H1 (cell line): Measurements from ENCODE around the gene AQP7. TPM values are rescaled to one million over a fixed set of nuclear protein-coding genes. Genes with fewer than 3 reads are reported as not detected.

Source experiments
- CTCF ChIA-PET: fragments of 300-600 bp; sonication (Branson Sonifier 250); formaldehyde crosslinking; loops from one replicate; lab custom pipeline; 2021; ENCODE audit not compliant: partially characterized antibody; lab: Charles Lee
- POLR2A ChIA-PET: fragments of 300-600 bp; sonication (Branson Sonifier 250); formaldehyde crosslinking; loops from one replicate; lab custom pipeline; 2021; ENCODE audit warnings: inconsistent platforms; ENCODE audit not compliant: partially characterized antibody; lab: Charles Lee
- DNase-seq, 2 experiments: peaks; one replicate each; pipeline versions ENCODE4 v3.0.0 to v3.0.0-alpha.2; 2010 to 2022; ENCODE audit warnings: low spot score in 2 of 2, low read depth in 1 of 2, mixed read lengths in 1 of 2
- FAIRE-seq: peaks from 2 replicates; lab custom pipeline; 2011; peaks lifted over from hg19 to GRCh38; lab: Jason Lieb, UNC
- H2AFZ ChIP-seq: 2 replicates; pipeline ENCODE4 v1.8.1; 2012; ENCODE audit warnings: low read length, inconsistent platforms
- H2AK5ac ChIP-seq: 2 replicates; pipeline ENCODE4 v1.6.1; 2013; ENCODE audit warnings: low read depth, low read length
- H2BK120ac ChIP-seq: replicated peaks from 2 replicates; pipeline ENCODE3; 2013; ENCODE audit warnings: low read depth, low read length, inconsistent platforms
- H2BK12ac ChIP-seq: 2 replicates; pipeline ENCODE4 v1.6.1; 2013; ENCODE audit warnings: low read depth, low read length
- H2BK15ac ChIP-seq: 2 replicates; pipeline ENCODE4 v1.6.1; 2013; ENCODE audit warnings: low read length
- H2BK20ac ChIP-seq: 2 replicates; pipeline ENCODE4 v1.6.1; 2013; ENCODE audit warnings: low read length
- H2BK5ac ChIP-seq: 2 replicates; pipeline ENCODE4 v1.6.1; 2013; ENCODE audit warnings: low read depth, low read length
- H3K14ac ChIP-seq: 2 replicates; pipeline ENCODE4 v1.6.1; 2013; ENCODE audit warnings: inconsistent platforms; ENCODE audit not compliant: insufficient read length
- H3K18ac ChIP-seq: 2 replicates; pipeline ENCODE4 v1.6.1; 2013; ENCODE audit warnings: low read length; ENCODE audit errors: extremely low read depth
- H3K23ac ChIP-seq: 2 replicates; pipeline ENCODE4 v1.6.1; 2013; ENCODE audit warnings: inconsistent platforms; ENCODE audit not compliant: insufficient read length
- H3K23me2 ChIP-seq: 2 replicates; pipeline ENCODE4 v1.6.1; 2013; ENCODE audit warnings: low read depth, low read length
- H3K27ac ChIP-seq: 2 replicates; pipeline ENCODE4 v1.6.1; 2011; ENCODE audit warnings: low read depth, low read length, inconsistent platforms
- H3K27me3 ChIP-seq, 4 experiments: replicated peaks in 1 of 4; 1 replicate in 1 of 4; 2 replicates in 3 of 4; pipeline versions ENCODE4 v1.6.1 to v1.8.1; 2011 to 2013; ENCODE audit warnings: low read length in 3 of 4, mild to moderate bottlenecking in 3 of 4, inconsistent platforms in 2 of 4, mixed read lengths in 2 of 4, moderate library complexity in 1 of 4; ENCODE audit not compliant: control insufficient read depth in 3 of 4, insufficient read depth in 3 of 4; ENCODE audit errors: extremely low read depth in 1 of 4
- H3K36me3 ChIP-seq, 4 experiments: 2 replicates each; pipeline versions ENCODE4 v1.6.1 to v1.8.1; 2011 to 2013; ENCODE audit warnings: mild to moderate bottlenecking in 4 of 4, low read length in 3 of 4, moderate library complexity in 2 of 4, control low read depth in 1 of 4, inconsistent platforms in 1 of 4; ENCODE audit not compliant: insufficient read depth in 4 of 4, control insufficient read depth in 2 of 4
- H3K4ac ChIP-seq: replicated peaks from 2 replicates; pipeline ENCODE3; 2013; ENCODE audit warnings: low read length, low read depth, mixed read lengths, inconsistent platforms; ENCODE audit not compliant: insufficient read length
- H3K4me1 ChIP-seq, 4 experiments: replicated peaks in 1 of 4; 1 replicate in 1 of 4; 2 replicates in 3 of 4; pipeline versions ENCODE4 v1.6.1 to v1.8.1; 2011 to 2013; ENCODE audit warnings: low read length in 3 of 4, inconsistent platforms in 2 of 4, mixed read lengths in 1 of 4; ENCODE audit not compliant: insufficient read depth in 4 of 4, control insufficient read depth in 3 of 4
- H3K4me2 ChIP-seq, 2 experiments: 2 replicates each; pipeline versions ENCODE4 v1.6.1 to v1.8.1; 2011 to 2013; ENCODE audit warnings: low read depth in 2 of 2, low read length in 2 of 2, control low read depth in 1 of 2, inconsistent platforms in 1 of 2, mild to moderate bottlenecking in 1 of 2; ENCODE audit not compliant: insufficient read depth in 1 of 2
- H3K4me3 ChIP-seq, 4 experiments: fragments of 200-600, 300-600 bp in 1 of 4; sonication (generic), shearing (Covaris generic), sonication (Bioruptor Twin) in 1 of 4; 2 replicates each; pipeline versions ENCODE4 v1.5.1 to v1.8.1; 2011 to 2016; ENCODE audit warnings: low read length in 4 of 4, low read depth in 3 of 4, control low read depth in 2 of 4, inconsistent platforms in 2 of 4, mild to moderate bottlenecking in 2 of 4, mixed read lengths in 1 of 4, moderate library complexity in 1 of 4; ENCODE audit not compliant: insufficient read depth in 2 of 4; ENCODE audit errors: extremely low read depth in 1 of 4
- H3K56ac ChIP-seq: replicated peaks from 2 replicates; pipeline ENCODE3; 2013; ENCODE audit warnings: low read depth, mild to moderate bottlenecking, mixed read lengths, low read length, inconsistent platforms; ENCODE audit not compliant: insufficient read length
- H3K79me1 ChIP-seq: 2 replicates; pipeline ENCODE4 v1.6.1; 2013; ENCODE audit warnings: low read depth, low read length, control low read depth
- H3K79me2 ChIP-seq, 2 experiments: 2 replicates each; pipeline versions ENCODE4 v1.6.1 to v1.8.1; 2012 to 2013; ENCODE audit warnings: low read length in 2 of 2, mild to moderate bottlenecking in 2 of 2, inconsistent platforms in 1 of 2; ENCODE audit not compliant: insufficient read depth in 2 of 2, control insufficient read depth in 1 of 2
- H3K9ac ChIP-seq, 4 experiments: replicated peaks in 1 of 4; 1 replicate in 1 of 4; 2 replicates in 3 of 4; pipeline versions ENCODE4 v1.6.1 to v1.8.1; 2011 to 2013; ENCODE audit warnings: low read depth in 3 of 4, low read length in 3 of 4, control low read depth in 2 of 4, mild to moderate bottlenecking in 2 of 4, moderate library complexity in 2 of 4, inconsistent platforms in 1 of 4; ENCODE audit errors: extremely low read depth in 1 of 4
- H3K9me3 ChIP-seq, 2 experiments: 2 replicates each; pipeline versions ENCODE4 v1.6.1 to v1.8.1; 2012 to 2013; ENCODE audit warnings: mild to moderate bottlenecking in 2 of 2, moderate library complexity in 2 of 2, control low read depth in 1 of 2, inconsistent platforms in 1 of 2, low read depth in 1 of 2, low read length in 1 of 2, mixed read lengths in 1 of 2; ENCODE audit not compliant: insufficient read depth in 2 of 2
- H4K20me1 ChIP-seq, 2 experiments: replicated peaks in 1 of 2; 2 replicates each; pipeline versions ENCODE3 to v1.8.1; 2011 to 2013; ENCODE audit warnings: inconsistent platforms in 2 of 2, low read length in 2 of 2, mild to moderate bottlenecking in 1 of 2; ENCODE audit not compliant: insufficient read depth in 2 of 2, control insufficient read depth in 1 of 2
- H4K5ac ChIP-seq: 2 replicates; pipeline ENCODE4 v1.6.1; 2013; ENCODE audit warnings: low read length, low read depth, mixed read lengths, inconsistent platforms; ENCODE audit not compliant: insufficient read length
- H4K8ac ChIP-seq: 2 replicates; pipeline ENCODE4 v1.8.0; 2013; ENCODE audit warnings: mild to moderate bottlenecking, moderate library complexity, low read length, inconsistent platforms; ENCODE audit not compliant: insufficient read depth; ENCODE audit errors: extremely low read depth
- H4K91ac ChIP-seq: replicated peaks from 2 replicates; pipeline ENCODE3; 2013; ENCODE audit warnings: low read length, mixed read lengths, inconsistent platforms; ENCODE audit not compliant: insufficient read length
- CTBP2 ChIP-seq: IDR thresholded peaks from 2 replicates; pipeline ENCODE4 v1.7.0; 2011; ENCODE audit warnings: borderline replicate concordance, mild to moderate bottlenecking, moderate library complexity, mixed read lengths, low read length; ENCODE audit not compliant: insufficient read depth, insufficient read length
- TAF7 ChIP-seq: optimal IDR thresholded peaks from 2 replicates; pipeline ENCODE3; 2011; ENCODE audit warnings: low read depth, mild to moderate bottlenecking, inconsistent platforms, low read length, moderate library complexity, borderline replicate concordance
- YY1 ChIP-seq: IDR thresholded peaks from 2 replicates; pipeline ENCODE4 v1.6.1; 2011; ENCODE audit warnings: low read depth, mild to moderate bottlenecking, low read length
- WGBS, 2 experiments: shearing (Covaris generic) in 1 of 2; methylation state at CpG; one replicate each; pipeline versions ENCODE4 v1.1.6 to v1.1.7; 2013 to 2015; ENCODE audit warnings: low lambda C conversion rate in 2 of 2, mixed read lengths in 2 of 2, inconsistent platforms in 1 of 2, low coverage in 1 of 2, missing lambda C conversion rate in 1 of 2; ENCODE audit not compliant: insufficient replicate concordance in 2 of 2, insufficient coverage in 1 of 2, insufficient read length in 1 of 2; ENCODE audit errors: extremely low coverage in 1 of 2, missing lambda C conversion rate in 1 of 2; 5-methylcytosine and 5-hydroxymethylcytosine counted together
- polyA plus RNA-seq, 7 experiments: library from polyadenylated mRNA; depleted of rRNA in 3 of 7; stranded (reverse) in 5 of 7; unstranded in 2 of 7; fragments of >200 nt in 5 of 7; fragments of 200-250 nt in 2 of 7; gene quantifications; 1 replicate in 5 of 7; 2 replicates in 1 of 7; 4 replicates in 1 of 7; pipeline versions ENCODE4 v1.2.1 to v1.2.3, GENCODE V29; 2011 to 2013; ENCODE audit warnings: missing spikeins in 2 of 7, mixed read lengths in 2 of 7
- total RNA-seq: library from RNA; stranded (reverse); fragmentation: NEBNext Ultra II Directional; extraction: Animal tissue kit (Norgen Biotek cat#: 25700); gene quantifications from 2 replicates; pipeline ENCODE4 v1.2.1, GENCODE V29; 2021

The AQP7 gene
- total and polyA plus RNA-seq, 2 of the 8 experiments (the other 6 are each of a cell fraction or from before 2014, with no cell fraction given), result not detected

- Histone ChIP-seq H3K4ac (no peak overlapping the region), H2BK12ac (peak overlapping the region; percentile 97; the same call in 1 of the 2 replicates), H2AK5ac (no peak overlapping the region), H3K27me3 (no peaks in the 10 kb centered on the region), H4K8ac (no peak overlapping the region), H2BK5ac (peak overlapping the region; percentile 27; the same call in 1 of the 2 replicates), H2AFZ (peak overlapping the region; percentile 13), H4K20me1 (no peaks in the 10 kb centered on the region), H3K14ac (no peak overlapping the region), H3K4me3 (peak overlapping the region in 2 of 4 experiments; percentile 7 to 38; a peak in 1 of 8 replicates), H3K4me1 (peaks cover 2 to 6% (median 5%) of the 10 kb centered on the region in 4 experiments; a peak in 5 of 7 replicates), H3K9me3 (no peaks in the 10 kb centered on the region; a peak in 1 of 4 replicates), H3K79me2 (no peaks in the 10 kb centered on the region), H3K23ac (no peak overlapping the region), H3K9ac (no peak overlapping the region), H3K4me2 (peak overlapping the region; percentile 10 to 55), H2BK120ac (peak overlapping the region; percentile 4), H2BK15ac (peak overlapping the region; percentile 34; the same call in 1 of the 2 replicates), H2BK20ac (peak overlapping the region; percentile 73; the same call in 1 of the 2 replicates), H4K91ac (peak overlapping the region; percentile 14), H3K23me2 (no peaks in the 10 kb centered on the region), H3K18ac (no peak overlapping the region), H3K27ac (peak overlapping the region; percentile 65), H3K56ac (no peak overlapping the region), H4K5ac (peak overlapping the region; percentile 50), H3K36me3 (no peaks in the 10 kb centered on the region), H3K79me1 (no peaks in the 10 kb centered on the region)
- DNase-seq, result peak; percentile 70 to 85
- FAIRE-seq, result peak; percentile 74
- ChIA-PET POLR2A (interaction anchor here (1.0 to 2.8 kb wide), 5 partner anchors 11 to 356 kb away, joined by 3 to 14 read pairs (median 3); partner anchors contain the start of genes DNAJA1 and SMU1), CTCF (interaction anchor here (0.9 to 11.2 kb wide), 9 partner anchors 8 to 91 kb away, joined by 3 to 153 read pairs (median 7); no protein-coding TSS in a partner anchor)
- WGBS, 2 experiments, result 27% methylated on average over 10 of the region's 11 CpGs; no CpG with 5 or more reads in 1 of the 2 experiments
- peak; percentile 77 for TF ChIP-seq CTBP2
- TF ChIP-seq TAF7, result no peak
- no peak for TF ChIP-seq YY1
Measured at GRCh38 chr9:33381231-33381791, 21.1 kb downstream of the AQP7 start.
